ENCODE results near the gene C2CD2. TPM values are rescaled to one million over a fixed set of nuclear protein-coding genes. Genes with fewer than 3 reads are reported as not detected.

Gene C2CD2
- total and polyA plus RNA-seq, 9 donors, result 18.9 to 61.5 (median 37.4) TPM

DNA sequence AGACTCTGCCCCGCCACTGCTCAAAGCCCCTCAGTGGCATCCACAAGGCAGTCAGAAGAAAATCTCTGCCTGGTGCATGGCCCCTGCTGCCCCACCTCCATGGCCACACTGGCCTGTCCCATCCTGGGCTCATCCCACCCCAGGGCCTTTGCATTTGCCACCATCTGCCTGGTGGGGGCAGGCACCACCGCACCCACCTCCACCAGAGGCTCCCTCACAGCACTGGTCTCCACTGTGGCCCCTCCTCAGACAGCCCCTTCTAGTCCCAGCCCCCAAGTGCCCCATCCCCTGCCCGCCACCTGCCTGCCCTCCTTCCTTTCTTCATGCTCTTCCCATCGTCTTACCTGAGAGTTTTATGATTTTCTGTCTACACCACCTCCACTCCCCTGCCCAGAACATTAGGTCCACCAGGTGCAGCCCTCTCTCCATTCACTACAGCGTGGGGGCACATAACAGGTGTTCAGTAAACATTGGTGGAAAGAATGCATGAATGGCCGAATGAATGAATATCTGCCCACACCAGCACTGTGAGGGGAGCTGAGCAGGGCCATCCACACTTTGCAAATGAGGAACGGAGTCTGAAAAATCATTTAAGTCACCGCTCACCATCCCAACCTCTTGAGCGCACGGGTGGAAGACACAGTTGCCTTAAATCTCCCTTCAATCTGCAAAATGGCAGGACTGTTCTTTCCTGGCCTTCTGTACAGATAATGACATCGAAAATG, 76.7 kb downstream of the C2CD2 start:
- no peak overlapping the region for H3K27ac ChIP-seq
- TF ChIP-seq, protein P1, sequence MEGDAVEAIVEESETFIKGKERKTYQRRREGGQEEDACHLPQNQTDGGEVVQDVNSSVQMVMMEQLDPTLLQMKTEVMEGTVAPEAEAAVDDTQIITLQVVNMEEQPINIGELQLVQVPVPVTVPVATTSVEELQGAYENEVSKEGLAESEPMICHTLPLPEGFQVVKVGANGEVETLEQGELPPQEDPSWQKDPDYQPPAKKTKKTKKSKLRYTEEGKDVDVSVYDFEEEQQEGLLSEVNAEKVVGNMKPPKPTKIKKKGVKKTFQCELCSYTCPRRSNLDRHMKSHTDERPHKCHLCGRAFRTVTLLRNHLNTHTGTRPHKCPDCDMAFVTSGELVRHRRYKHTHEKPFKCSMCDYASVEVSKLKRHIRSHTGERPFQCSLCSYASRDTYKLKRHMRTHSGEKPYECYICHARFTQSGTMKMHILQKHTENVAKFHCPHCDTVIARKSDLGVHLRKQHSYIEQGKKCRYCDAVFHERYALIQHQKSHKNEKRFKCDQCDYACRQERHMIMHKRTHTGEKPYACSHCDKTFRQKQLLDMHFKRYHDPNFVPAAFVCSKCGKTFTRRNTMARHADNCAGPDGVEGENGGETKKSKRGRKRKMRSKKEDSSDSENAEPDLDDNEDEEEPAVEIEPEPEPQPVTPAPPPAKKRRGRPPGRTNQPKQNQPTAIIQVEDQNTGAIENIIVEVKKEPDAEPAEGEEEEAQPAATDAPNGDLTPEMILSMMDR (IDR thresholded peaks at IDR 0.05), result no peak
- TF ChIP-seq EP300 (IDR thresholded peaks at IDR 0.05), result no peak
- TF ChIP-seq POLR2A (IDR thresholded peaks at IDR 0.05), result no peak
- no peaks in the 10 kb centered on the region for H3K27me3 ChIP-seq
- WGBS, 3 donors, result 77 to 82% (median 78%) methylated on average over 11 of the region's 11 CpGs
- DNase-seq, result no peak
- intact Hi-C loops (cut with DNase I), result loop anchor here in 2 of 4 donors (5.0 to 10.0 kb wide), 2 partner anchors 62 to 130 kb away; no protein-coding TSS in a partner anchor
- no peaks in the 10 kb centered on the region for H3K36me3 ChIP-seq
- peak overlapping the region; percentile 80 for H3K4me3 ChIP-seq
- H3K4me1 ChIP-seq (ENCODE audit: insufficient read depth), result peaks cover 7% of the 10 kb centered on the region
- H3K9me3 ChIP-seq, result no peaks in the 10 kb centered on the region

DNA sequence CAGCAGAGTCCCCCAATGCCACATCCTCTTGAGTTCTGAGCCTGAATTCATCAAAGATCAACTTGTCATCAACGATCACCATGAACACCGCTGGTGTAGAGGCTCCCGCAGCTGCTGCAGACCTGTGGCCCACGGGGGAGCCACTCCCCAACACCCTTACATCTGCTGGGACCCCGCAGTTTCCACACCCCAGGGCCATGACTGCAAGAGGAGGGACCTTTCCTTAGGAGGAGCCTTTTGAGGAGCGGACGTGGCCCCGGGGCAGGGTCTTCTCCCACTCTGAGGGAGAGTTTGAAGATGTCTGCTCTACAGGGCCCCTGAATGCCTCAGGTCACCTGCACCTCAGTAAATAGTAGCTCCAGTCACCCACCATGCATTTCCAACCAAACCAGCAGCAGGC, 77.4 kb downstream of the C2CD2 start:
- Histone ChIP-seq H3K9me3 (no peaks in the 10 kb centered on the region), H3K27ac (no peak overlapping the region), H3K4me1 (ENCODE audit: insufficient read depth) (peaks cover 7% of the 10 kb centered on the region), H3K4me3 (no peak overlapping the region), H3K36me3 (no peaks in the 10 kb centered on the region), H3K27me3 (no peaks in the 10 kb centered on the region)
- intact Hi-C loops (cut with DNase I), result loop anchor here in 2 of 4 donors (5.0 to 10.0 kb wide), 2 partner anchors 62 to 131 kb away; no protein-coding TSS in a partner anchor
- TF ChIP-seq, protein P1 (IDR thresholded peaks at IDR 0.05), result no peak
- no peak for TF ChIP-seq EP300 (IDR thresholded peaks at IDR 0.05)
- TF ChIP-seq POLR2A (IDR thresholded peaks at IDR 0.05), result no peak
- WGBS, 3 donors, result 93 to 96% (median 94%) methylated on average over 8 of the region's 8 CpGs
- DNase-seq, result no peak

DNA sequence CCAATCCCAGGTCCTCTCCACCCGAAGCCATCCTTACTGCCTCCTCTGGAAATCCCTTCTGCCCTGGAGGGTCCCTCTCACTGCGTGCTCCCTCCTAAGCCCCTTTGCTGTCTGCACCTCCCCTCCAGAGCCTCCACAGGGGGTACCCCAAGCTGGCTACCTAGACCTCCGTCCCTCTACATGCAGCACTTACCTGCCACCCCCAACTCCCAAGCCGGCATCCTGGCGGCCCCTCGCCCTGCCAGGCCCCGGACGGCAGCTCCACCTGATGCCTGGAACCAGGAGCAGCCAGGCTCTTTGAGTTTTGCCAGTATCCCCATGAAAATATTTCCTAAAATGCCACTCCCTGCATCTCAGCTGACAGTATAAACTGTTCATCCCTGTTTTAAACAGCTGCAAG, 78.7 kb downstream of the C2CD2 start:
- Histone ChIP-seq H3K9me3 (no peaks in the 10 kb centered on the region), H3K36me3 (no peaks in the 10 kb centered on the region), H3K27ac (no peak overlapping the region), H3K4me3 (no peak overlapping the region), H3K4me1 (ENCODE audit: insufficient read depth) (peaks cover 7% of the 10 kb centered on the region), H3K27me3 (no peaks in the 10 kb centered on the region)
- WGBS, 3 donors, result 95 to 96% (median 95%) methylated on average over 8 of the region's 8 CpGs
- DNase-seq, result no peak
- intact Hi-C loops (cut with DNase I), result loop anchor here in 2 of 4 donors (5.0 to 10.0 kb wide), 2 partner anchors 60 to 132 kb away; no protein-coding TSS in a partner anchor
- TF ChIP-seq POLR2A (IDR thresholded peaks at IDR 0.05) (no peak), EP300 (IDR thresholded peaks at IDR 0.05) (no peak)
- TF ChIP-seq, protein P1 (IDR thresholded peaks at IDR 0.05), result no peak

DNA sequence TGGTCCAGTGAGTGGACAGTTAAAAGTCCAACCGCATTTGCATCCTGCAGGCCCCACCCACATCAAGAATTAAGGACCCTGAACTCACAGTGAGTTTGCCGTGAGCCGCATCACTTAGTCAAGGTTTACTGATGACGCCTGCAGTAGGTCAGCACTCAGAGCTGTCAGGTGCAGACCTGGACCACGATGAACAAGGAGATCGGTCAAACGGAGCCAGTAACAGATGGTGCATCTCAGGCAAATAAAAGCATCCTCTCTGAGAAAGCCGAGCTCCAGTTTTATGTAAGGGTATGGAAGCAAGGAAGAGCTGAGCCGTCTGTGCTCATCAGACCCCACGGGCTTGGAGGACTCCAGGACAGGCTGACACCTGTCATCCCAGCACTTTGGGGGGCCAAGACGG, 79.2 kb downstream of the C2CD2 start:
- no peaks in the 10 kb centered on the region for H3K36me3 ChIP-seq
- peaks cover 7% of the 10 kb centered on the region for H3K4me1 ChIP-seq (ENCODE audit: insufficient read depth)
- TF ChIP-seq POLR2A (IDR thresholded peaks at IDR 0.05), result no peak
- TF ChIP-seq, protein P1 (IDR thresholded peaks at IDR 0.05), result no peak
- no peak for TF ChIP-seq EP300 (IDR thresholded peaks at IDR 0.05)
- 73 to 78% (median 78%) methylated on average over 11 of the region's 11 CpGs for WGBS, 3 donors
- no peak overlapping the region for H3K4me3 ChIP-seq
- H3K27ac ChIP-seq, result no peak overlapping the region
- no peaks in the 10 kb centered on the region for H3K27me3 ChIP-seq
- no peaks in the 10 kb centered on the region for H3K9me3 ChIP-seq
- DNase-seq, result no peak
- intact Hi-C loops (cut with DNase I), result loop anchor here in 2 of 4 donors (5.0 to 10.0 kb wide), 2 partner anchors 60 to 133 kb away; no protein-coding TSS in a partner anchor
